Measurements from ENCODE around the gene NRXN3. TPM values are rescaled to one million over a fixed set of nuclear protein-coding genes. Genes with fewer than 3 reads are reported as not detected.

The NRXN3 gene
- total RNA-seq, 2 donors from 2014 or later: not detected

- DNase-seq (no peak), ATAC-seq (no peak)
- no peak overlapping the region for H3K27ac Mint-ChIP-seq
- H3K9me3 ChIP-seq (ENCODE audit: control insufficient read depth, low read length, poor library complexity, severe bottlenecking): no peaks in the 10 kb centered on the region
- peaks cover 30% of the 10 kb centered on the region for H3K27me3 Mint-ChIP-seq
- H3K36me3 Mint-ChIP-seq (ENCODE audit: low read depth): no peaks in the 10 kb centered on the region
- no peaks in the 10 kb centered on the region for H3K4me1 Mint-ChIP-seq
- H3K4me3 Mint-ChIP-seq: no peak overlapping the region
Observed at GRCh38 chr14:78592616-78593219, 422.5 kb downstream of the NRXN3 start.

- no peak overlapping the region for H3K4me3 Mint-ChIP-seq
- DNase-seq: no peak
- no peak for ATAC-seq
- H3K4me1 Mint-ChIP-seq: peaks cover 5% of the 10 kb centered on the region
- no peak overlapping the region for H3K27ac Mint-ChIP-seq
- H3K36me3 Mint-ChIP-seq (ENCODE audit: low read depth): no peaks in the 10 kb centered on the region
- peaks cover 37% of the 10 kb centered on the region for H3K27me3 Mint-ChIP-seq
- no peaks in the 10 kb centered on the region for H3K9me3 ChIP-seq (ENCODE audit: control insufficient read depth, low read length, poor library complexity, severe bottlenecking)
Observed at GRCh38 chr14:78593949-78594348, 423.8 kb downstream of the NRXN3 start.

GRCh38 chr14:78595797-78596196 is 425.6 kb downstream of the NRXN3 start:
- DNase-seq: no peak
- Mint-ChIP-seq H3K27ac (no peak overlapping the region), H3K36me3 (ENCODE audit: low read depth) (no peaks in the 10 kb centered on the region), H3K27me3 (peaks cover 37% of the 10 kb centered on the region), H3K4me1 (peaks cover 5% of the 10 kb centered on the region), H3K4me3 (no peak overlapping the region)
- H3K9me3 ChIP-seq (ENCODE audit: control insufficient read depth, low read length, poor library complexity, severe bottlenecking): no peaks in the 10 kb centered on the region
- no peak for ATAC-seq

GRCh38 chr14:78598046-78598920 is 428.1 kb downstream of the NRXN3 start:
- ATAC-seq: peak; percentile 58
- no peaks in the 10 kb centered on the region for H3K9me3 ChIP-seq (ENCODE audit: control insufficient read depth, low read length, poor library complexity, severe bottlenecking)
- H3K27ac Mint-ChIP-seq: no peak overlapping the region
- H3K4me3 Mint-ChIP-seq: no peak overlapping the region
- peak in 1 of 3 donors; percentile 9 for DNase-seq
- peaks cover 5% of the 10 kb centered on the region for H3K4me1 Mint-ChIP-seq
- H3K36me3 Mint-ChIP-seq (ENCODE audit: low read depth): no peaks in the 10 kb centered on the region
- peaks cover 54% of the 10 kb centered on the region for H3K27me3 Mint-ChIP-seq

GRCh38 chr14:78605025-78605762 is 435.0 kb downstream of the NRXN3 start:
- no peak overlapping the region for H3K4me3 Mint-ChIP-seq
- H3K36me3 Mint-ChIP-seq (ENCODE audit: low read depth): no peaks in the 10 kb centered on the region

GRCh38 chr14:78605897-78606500 is 435.8 kb downstream of the NRXN3 start:
- ATAC-seq: no peak
- H3K4me3 Mint-ChIP-seq: no peak overlapping the region
- peaks cover 42% of the 10 kb centered on the region for H3K27me3 Mint-ChIP-seq

More at GRCh38 chr14:78605025-78605762, 435.0 kb downstream of the NRXN3 start:
- Mint-ChIP-seq H3K27me3 (peaks cover 36% of the 10 kb centered on the region), H3K27ac (no peak overlapping the region), H3K4me1 (no peaks in the 10 kb centered on the region)
- H3K9me3 ChIP-seq (ENCODE audit: control insufficient read depth, low read length, poor library complexity, severe bottlenecking): no peaks in the 10 kb centered on the region
- DNase-seq (no peak), ATAC-seq (no peak)

GRCh38 chr14:78608998-78609787 is 439.0 kb downstream of the NRXN3 start:
- Mint-ChIP-seq H3K4me3 (no peak overlapping the region), H3K27me3 (peaks cover 30% of the 10 kb centered on the region), H3K4me1 (no peaks in the 10 kb centered on the region), H3K27ac (no peak overlapping the region), H3K36me3 (ENCODE audit: low read depth) (no peaks in the 10 kb centered on the region)
- no peaks in the 10 kb centered on the region for H3K9me3 ChIP-seq (ENCODE audit: control insufficient read depth, low read length, poor library complexity, severe bottlenecking)
- ATAC-seq (no peak), DNase-seq (no peak)

More at GRCh38 chr14:78605897-78606500, 435.8 kb downstream of the NRXN3 start:
- Mint-ChIP-seq H3K36me3 (ENCODE audit: low read depth) (no peaks in the 10 kb centered on the region), H3K27ac (no peak overlapping the region), H3K4me1 (no peaks in the 10 kb centered on the region)
- DNase-seq: no peak
- H3K9me3 ChIP-seq (ENCODE audit: control insufficient read depth, low read length, poor library complexity, severe bottlenecking): no peaks in the 10 kb centered on the region

GRCh38 chr14:78610994-78611393 is 440.8 kb downstream of the NRXN3 start:
- DNase-seq: no peak
- ATAC-seq: no peak
- Mint-ChIP-seq H3K27ac (no peak overlapping the region), H3K4me1 (no peaks in the 10 kb centered on the region), H3K4me3 (no peak overlapping the region), H3K27me3 (peaks cover 30% of the 10 kb centered on the region), H3K36me3 (ENCODE audit: low read depth) (no peaks in the 10 kb centered on the region)
- H3K9me3 ChIP-seq (ENCODE audit: control insufficient read depth, low read length, poor library complexity, severe bottlenecking): no peaks in the 10 kb centered on the region

- no peaks in the 10 kb centered on the region for H3K9me3 ChIP-seq (ENCODE audit: control insufficient read depth, low read length, poor library complexity, severe bottlenecking)
- ATAC-seq (no peak), DNase-seq (no peak)
- H3K27ac Mint-ChIP-seq: no peak overlapping the region
- no peak overlapping the region for H3K4me3 Mint-ChIP-seq
- H3K4me1 Mint-ChIP-seq: no peaks in the 10 kb centered on the region
- peaks cover 30% of the 10 kb centered on the region for H3K27me3 Mint-ChIP-seq
- H3K36me3 Mint-ChIP-seq (ENCODE audit: low read depth): no peaks in the 10 kb centered on the region
Observed at GRCh38 chr14:78611796-78612571, 441.8 kb downstream of the NRXN3 start.

GRCh38 chr14:78612666-78613065 is 442.5 kb downstream of the NRXN3 start:
- Mint-ChIP-seq H3K4me3 (no peak overlapping the region), H3K36me3 (ENCODE audit: low read depth) (no peaks in the 10 kb centered on the region), H3K27me3 (peaks cover 30% of the 10 kb centered on the region), H3K4me1 (no peaks in the 10 kb centered on the region), H3K27ac (no peak overlapping the region)
- ATAC-seq (no peak), DNase-seq (no peak)
- H3K9me3 ChIP-seq (ENCODE audit: control insufficient read depth, low read length, poor library complexity, severe bottlenecking): no peaks in the 10 kb centered on the region

GRCh38 chr14:78614593-78614992 is 444.4 kb downstream of the NRXN3 start:
- no peak for DNase-seq
- no peaks in the 10 kb centered on the region for H3K9me3 ChIP-seq (ENCODE audit: control insufficient read depth, low read length, poor library complexity, severe bottlenecking)
- peaks cover 2% of the 10 kb centered on the region for H3K4me1 Mint-ChIP-seq
- H3K27ac Mint-ChIP-seq: no peak overlapping the region
- no peak overlapping the region for H3K4me3 Mint-ChIP-seq
- H3K27me3 Mint-ChIP-seq: peaks cover 22% of the 10 kb centered on the region
- H3K36me3 Mint-ChIP-seq (ENCODE audit: low read depth): no peaks in the 10 kb centered on the region
- no peak for ATAC-seq

- no peaks in the 10 kb centered on the region for H3K9me3 ChIP-seq (ENCODE audit: control insufficient read depth, low read length, poor library complexity, severe bottlenecking)
- Mint-ChIP-seq H3K36me3 (ENCODE audit: low read depth) (no peaks in the 10 kb centered on the region), H3K27ac (no peak overlapping the region), H3K4me1 (peaks cover 2% of the 10 kb centered on the region), H3K27me3 (peaks cover 11% of the 10 kb centered on the region), H3K4me3 (no peak overlapping the region)
- no peak for ATAC-seq
- no peak for DNase-seq
Observed at GRCh38 chr14:78617735-78618134, 447.6 kb downstream of the NRXN3 start.
